Osteocyte (in vitro differentiated cells): ENCODE measurements around the gene CHST15. TPM values are rescaled to one million over a fixed set of nuclear protein-coding genes. Genes with fewer than 3 reads are reported as not detected.
"Not testable (repeated sequence)": the region's sequence is repeated elsewhere in the genome, so short reads cannot be mapped to it uniquely, and the experiment has no call there.

Source experiments
- DNase-seq: peaks from one replicate; pipeline ENCODE4 v3.0.0; 2021; ENCODE audit warnings: mixed read lengths; ENCODE audit not compliant: unreplicated experiment; ENCODE audit errors: extremely low spot score
- H3K27ac Mint-ChIP-seq: one replicate; pipeline ENCODE4 v1.8.0; 2021; ENCODE audit warnings: mild to moderate bottlenecking, mixed read lengths; ENCODE audit not compliant: unreplicated experiment
- H3K27me3 Mint-ChIP-seq: one replicate; pipeline ENCODE4 v1.8.0; 2021; ENCODE audit warnings: mixed read lengths; ENCODE audit not compliant: unreplicated experiment
- H3K36me3 Mint-ChIP-seq: one replicate; pipeline ENCODE4 v1.8.0; 2021; ENCODE audit warnings: mixed read lengths; ENCODE audit not compliant: unreplicated experiment
- H3K4me1 Mint-ChIP-seq: one replicate; pipeline ENCODE4 v1.8.0; 2021; ENCODE audit warnings: mixed read lengths; ENCODE audit not compliant: unreplicated experiment
- H3K4me3 Mint-ChIP-seq: one replicate; pipeline ENCODE4 v1.8.0; 2021; ENCODE audit warnings: mild to moderate bottlenecking, moderate library complexity, mixed read lengths; ENCODE audit not compliant: unreplicated experiment
- H3K9me3 Mint-ChIP-seq: one replicate; pipeline ENCODE4 v1.8.0; 2021; ENCODE audit warnings: mixed read lengths; ENCODE audit not compliant: unreplicated experiment
- CTCF ChIP-seq: fragments of 200-600 bp; sonication (generic); IDR thresholded peaks from 2 replicates; pipeline ENCODE4 v1.5.0; 2021; ENCODE audit warnings: antibody characterized with exemption, mild to moderate bottlenecking, moderate library complexity
- total RNA-seq: library from RNA; stranded (reverse); gene quantifications from 2 replicates; pipeline ENCODE4 v1.2.1, GENCODE V29; 2021

Gene CHST15
- total RNA-seq, 1 donor from 2014 or later: 66.3 TPM

DNA sequence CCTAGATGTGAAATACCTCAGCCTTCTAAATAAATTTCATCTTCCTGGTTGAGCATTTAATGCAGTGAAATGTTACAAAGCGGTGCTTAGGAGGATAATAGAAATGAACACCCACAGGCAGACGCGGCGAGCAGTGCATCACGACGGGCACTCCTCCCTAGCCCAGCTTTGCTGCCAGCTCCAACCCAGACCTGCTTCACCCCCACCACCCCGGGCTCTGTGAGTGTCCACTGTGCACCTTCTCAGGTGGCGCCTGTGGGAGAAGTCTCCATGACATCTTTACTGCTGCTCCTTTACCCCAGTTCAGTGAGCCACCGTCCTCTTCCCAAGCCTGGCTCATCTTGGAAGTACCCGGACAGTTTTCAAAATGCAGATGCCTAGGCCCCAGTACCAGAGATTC lies 5.2 kb upstream of the CHST15 start:
- no peak for TF ChIP-seq CTCF
- Mint-ChIP-seq H3K27me3 (peaks cover 23% of the 10 kb centered on the region), H3K9me3 (peaks cover 3% of the 10 kb centered on the region), H3K27ac (no peak overlapping the region), H3K36me3 (no peaks in the 10 kb centered on the region), H3K4me1 (peaks cover 15% of the 10 kb centered on the region), H3K4me3 (no peak overlapping the region)
- DNase-seq: no peak

DNA sequence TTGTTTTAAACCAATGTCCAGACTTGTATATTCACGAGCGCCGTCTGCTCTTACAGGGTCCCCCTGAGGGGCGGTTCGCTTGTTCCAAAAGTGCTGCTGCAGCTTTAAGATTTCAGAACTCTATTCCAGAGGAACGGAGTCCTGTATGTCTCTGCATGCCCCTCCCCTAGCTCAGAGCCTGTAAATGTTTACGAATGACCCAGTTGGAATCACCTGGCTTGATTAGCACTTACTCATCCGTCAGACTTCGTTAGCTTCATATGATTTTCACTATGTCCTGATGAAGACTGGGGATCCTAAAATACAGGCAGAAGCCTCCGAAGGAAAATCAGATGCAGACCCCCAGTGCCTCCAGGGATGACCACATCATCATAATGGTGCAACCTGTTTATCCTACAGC lies 4.5 kb upstream of the CHST15 start:
- DNase-seq: no peak
- Mint-ChIP-seq H3K4me1 (peaks cover 17% of the 10 kb centered on the region), H3K27me3 (peaks cover 23% of the 10 kb centered on the region), H3K9me3 (peaks cover 3% of the 10 kb centered on the region), H3K36me3 (no peaks in the 10 kb centered on the region), H3K4me3 (no peak overlapping the region), H3K27ac (no peak overlapping the region)
- TF ChIP-seq CTCF: no peak

GRCh38 chr10:124096494-124096893 lies 3.1 kb upstream of the CHST15 start:
- no peak for TF ChIP-seq CTCF
- H3K27me3 Mint-ChIP-seq: peaks cover 23% of the 10 kb centered on the region
- DNase-seq: no peak
- H3K9me3 Mint-ChIP-seq: peaks cover 3% of the 10 kb centered on the region
- H3K4me3 Mint-ChIP-seq: no peak overlapping the region
- H3K36me3 Mint-ChIP-seq: no peaks in the 10 kb centered on the region
- H3K4me1 Mint-ChIP-seq: peaks cover 18% of the 10 kb centered on the region
- no peak overlapping the region for H3K27ac Mint-ChIP-seq

DNA sequence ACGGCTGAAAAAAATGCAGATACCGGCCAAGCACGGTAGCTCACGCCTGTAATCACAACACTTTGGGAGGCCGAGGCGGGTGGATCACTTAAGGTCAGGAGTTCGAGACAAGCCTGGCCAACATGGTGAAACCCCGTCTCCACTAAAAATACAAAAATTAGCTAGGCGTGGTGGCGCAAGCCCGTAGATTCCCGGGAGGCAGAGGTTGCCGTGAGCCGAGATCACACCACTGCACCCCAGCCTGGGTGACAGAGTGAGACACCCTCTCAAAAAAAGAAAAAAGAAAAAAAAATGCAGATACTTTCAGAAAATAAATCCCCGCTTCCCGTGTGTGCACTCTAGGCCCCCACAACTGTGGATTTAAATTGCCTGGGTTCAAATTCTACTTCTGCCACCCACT lies 2.4 kb upstream of the CHST15 start:
- peaks cover 23% of the 10 kb centered on the region for H3K27me3 Mint-ChIP-seq
- H3K4me3 Mint-ChIP-seq: not testable (repeated sequence)

DNA sequence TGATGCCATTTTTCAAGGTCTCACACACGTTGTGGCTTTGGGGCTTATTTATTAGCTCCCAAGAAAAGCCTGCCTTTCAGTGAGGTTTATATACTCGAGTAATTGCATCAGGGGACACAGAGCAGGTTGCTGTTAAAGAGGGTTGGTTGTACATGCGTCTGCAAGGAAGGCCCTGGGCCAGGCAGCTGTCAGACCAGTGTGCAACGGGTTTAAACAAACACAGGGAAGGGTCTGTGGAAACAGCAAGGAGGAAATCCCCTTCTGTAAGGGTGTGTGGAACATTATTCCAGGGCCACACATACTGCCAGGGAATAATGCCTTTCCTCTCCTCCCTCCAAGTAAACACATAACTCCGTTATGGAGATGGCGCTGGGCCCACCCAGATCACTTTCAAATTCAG lies 1.7 kb upstream of the CHST15 start:
- no peak for TF ChIP-seq CTCF
- DNase-seq: no peak
- H3K9me3 Mint-ChIP-seq: peaks cover 2% of the 10 kb centered on the region
- H3K27me3 Mint-ChIP-seq: peaks cover 23% of the 10 kb centered on the region
- H3K27ac Mint-ChIP-seq: no peak overlapping the region
- H3K4me1 Mint-ChIP-seq: peaks cover 32% of the 10 kb centered on the region
- H3K4me3 Mint-ChIP-seq: no peak overlapping the region
- peaks cover 3% of the 10 kb centered on the region for H3K36me3 Mint-ChIP-seq

More for the DNA sequence above, 2.4 kb upstream of the CHST15 start:
- H3K36me3 Mint-ChIP-seq, H3K9me3 Mint-ChIP-seq, DNase-seq, H3K27ac Mint-ChIP-seq: not testable (repeated sequence)
- H3K4me1 Mint-ChIP-seq: peaks cover 25% of the 10 kb centered on the region

DNA sequence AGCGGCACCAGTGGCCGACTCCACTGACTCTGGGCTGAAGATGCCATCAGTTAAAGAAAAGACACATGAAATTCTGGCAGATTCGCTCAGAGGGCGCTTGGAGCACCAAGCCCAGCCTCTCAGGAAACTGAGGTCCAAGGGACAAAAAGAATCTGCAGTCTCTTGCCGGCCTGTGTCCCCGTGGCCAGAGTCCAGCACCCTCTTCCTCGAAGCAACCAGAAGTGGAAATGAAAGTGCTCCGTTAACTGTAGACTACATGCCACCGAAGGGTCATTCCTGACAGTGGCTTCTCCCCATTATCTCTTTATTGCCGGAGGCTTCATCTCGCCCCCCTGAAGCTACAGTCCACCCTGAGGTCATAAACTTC lies 1.0 kb upstream of the CHST15 start:
- Mint-ChIP-seq H3K36me3 (peaks cover 3% of the 10 kb centered on the region), H3K27me3 (peaks cover 23% of the 10 kb centered on the region), H3K27ac (peak overlapping the region; percentile 38)

DNA sequence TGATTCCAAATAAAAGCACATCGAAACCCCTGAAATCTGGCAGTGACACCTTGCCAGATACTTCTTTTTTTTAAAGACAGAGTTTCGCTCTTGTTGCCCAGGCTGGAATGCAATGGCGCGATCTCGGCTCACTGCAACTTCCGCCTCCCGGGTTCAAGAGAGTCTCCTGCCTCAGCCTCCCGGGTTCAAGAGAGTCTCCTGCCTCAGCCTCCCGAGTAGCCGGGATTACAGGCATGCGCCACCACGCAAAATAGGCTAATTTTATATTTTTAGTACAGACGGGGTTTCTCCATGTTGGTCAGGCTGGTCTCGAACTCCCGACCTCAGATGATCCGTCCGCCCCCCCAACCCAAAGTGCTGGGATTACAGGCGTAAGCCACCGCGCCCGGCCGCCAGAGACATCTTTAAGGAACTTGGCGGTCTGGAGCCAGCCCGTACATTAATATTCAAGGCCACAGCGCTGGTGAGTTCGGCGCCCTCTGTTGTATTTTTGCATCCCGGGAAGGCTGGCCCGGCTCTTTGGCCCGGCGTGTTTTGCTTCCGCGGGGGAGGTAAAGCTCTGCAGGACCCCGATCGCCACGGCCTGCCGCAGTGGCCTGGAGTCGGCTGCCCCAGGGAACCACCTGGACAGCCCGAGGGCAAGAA lies 498 bp upstream of the CHST15 start:
- not testable (repeated sequence) for H3K36me3 Mint-ChIP-seq, DNase-seq, H3K9me3 Mint-ChIP-seq
- peak overlapping the region; percentile 38 for H3K27ac Mint-ChIP-seq
- peaks cover 44% of the 10 kb centered on the region for H3K4me1 Mint-ChIP-seq
- peak overlapping the region; percentile 75 for H3K4me3 Mint-ChIP-seq
- peaks cover 19% of the 10 kb centered on the region for H3K27me3 Mint-ChIP-seq

More for the DNA sequence above, 1.0 kb upstream of the CHST15 start:
- DNase-seq: no peak
- TF ChIP-seq CTCF: no peak
- Mint-ChIP-seq H3K4me3 (peak overlapping the region; percentile 75), H3K9me3 (no peaks in the 10 kb centered on the region), H3K4me1 (peaks cover 39% of the 10 kb centered on the region)
